NCI-H82 (cell line): ENCODE measurements around the gene DR1.

Source experiments
- DNase-seq: peaks from one replicate; lab custom pipeline; 2025; lab: John Stamatoyannopoulos, UW

The DR1 gene

GRCh38 chr1:93340090-93340489 is 5.6 kb upstream of the DR1 start:
- no peak for DNase-seq

GRCh38 chr1:93344484-93344883 is 1.2 kb upstream of the DR1 start:
- no peak for DNase-seq

GRCh38 chr1:93344886-93345632 is 648 bp upstream of the DR1 start:
- DNase-seq: no peak

- DNase-seq: peak; percentile 65
Measured at GRCh38 chr1:93346421-93346993, 800 bp downstream of the DR1 start.

GRCh38 chr1:93347334-93347899 is 1.7 kb downstream of the DR1 start:
- no peak for DNase-seq

GRCh38 chr1:93348104-93348728 is 2.5 kb downstream of the DR1 start:
- no peak for DNase-seq

GRCh38 chr1:93349231-93350135 is 3.8 kb downstream of the DR1 start:
- DNase-seq: no peak

GRCh38 chr1:93350322-93350721 is 4.6 kb downstream of the DR1 start:
- DNase-seq: no peak

- no peak for DNase-seq
Measured at GRCh38 chr1:93350875-93351274, 5.2 kb downstream of the DR1 start.

- peak; percentile 81 for DNase-seq
Measured at GRCh38 chr1:93351346-93351745, 5.6 kb downstream of the DR1 start.

- DNase-seq: no peak
Measured at GRCh38 chr1:93352376-93352775, 6.7 kb downstream of the DR1 start.

GRCh38 chr1:93353286-93353685 is 7.6 kb downstream of the DR1 start:
- no peak for DNase-seq

- DNase-seq: no peak
Measured at GRCh38 chr1:93354749-93355148, 9.0 kb downstream of the DR1 start.

- DNase-seq: no peak
Measured at GRCh38 chr1:93357242-93357641, 11.5 kb downstream of the DR1 start.

- DNase-seq: no peak
Measured at GRCh38 chr1:93358293-93358692, 12.6 kb downstream of the DR1 start.

- DNase-seq: no peak
Measured at GRCh38 chr1:93360111-93360510, 14.4 kb downstream of the DR1 start.

- no peak for DNase-seq
Measured at GRCh38 chr1:93362237-93362636, 16.5 kb downstream of the DR1 start.

GRCh38 chr1:93365813-93366212 is 20.1 kb downstream of the DR1 start:
- no peak for DNase-seq

- DNase-seq: no peak
Measured at GRCh38 chr1:93369734-93370133, 24.0 kb downstream of the DR1 start.

- DNase-seq: no peak
Measured at GRCh38 chr1:93374334-93375106, 28.8 kb downstream of the DR1 start.

GRCh38 chr1:93384656-93385055 is 38.9 kb downstream of the DR1 start:
- DNase-seq: no peak
